ENCODE measurements around the gene SLC8A2.

The SLC8A2 gene

DNA sequence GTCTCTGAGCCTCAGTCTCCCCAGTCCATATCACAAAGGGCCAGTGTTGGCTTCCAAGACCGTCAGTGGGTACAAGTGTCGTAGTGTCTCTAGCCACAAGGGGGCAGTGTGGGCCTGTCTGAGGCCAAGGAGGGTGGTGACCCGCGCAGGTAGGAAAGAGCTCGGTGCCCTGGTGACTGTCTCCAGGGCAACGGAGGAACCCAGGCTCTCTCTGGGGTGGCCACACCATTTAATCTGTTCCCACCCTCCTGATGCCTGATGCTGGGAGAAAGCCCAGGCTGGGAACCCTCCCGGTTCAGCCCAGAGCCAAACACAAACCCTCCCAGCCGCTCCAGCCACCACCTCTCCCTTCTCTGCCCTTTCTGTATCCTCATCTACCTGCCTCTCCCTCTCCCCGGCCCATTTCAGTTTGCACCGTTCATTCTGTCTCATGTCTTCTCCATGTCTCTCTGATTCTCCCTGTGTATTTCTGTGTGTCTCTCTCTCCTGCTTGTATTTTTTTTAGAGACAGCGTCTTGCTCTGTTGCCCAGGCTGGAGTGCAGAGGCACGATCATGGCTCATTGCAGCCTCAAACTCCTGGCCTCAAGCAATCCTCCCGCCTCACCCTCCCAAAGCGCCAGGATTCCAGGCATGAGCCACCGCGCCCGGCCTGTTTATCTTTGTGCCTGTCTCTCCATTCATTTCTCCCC, 34.8 kb downstream of the SLC8A2 start:
- no CpG with 5 or more reads among the region's 17 CpGs for WGBS (ENCODE audit: extremely low coverage, insufficient coverage, low lambda C conversion rate)
- H3K4me2 ChIP-seq (ENCODE audit: low read length), result no peak overlapping the region
- no peak overlapping the region for H2AK5ac ChIP-seq (ENCODE audit: low read length)
- no peak overlapping the region for H3K4ac ChIP-seq (ENCODE audit: low read depth, low read length)
- no peak overlapping the region for H2BK120ac ChIP-seq (ENCODE audit: low read depth, low read length)
- no peak overlapping the region for H3K27ac ChIP-seq (ENCODE audit: low read depth, low read length)
- H4K8ac ChIP-seq (ENCODE audit: low read depth, low read length), result no peak overlapping the region
- no peaks in the 10 kb centered on the region for H3K4me1 ChIP-seq (ENCODE audit: control insufficient read depth, low read depth, low read length)
- peak; percentile 80 for DNase-seq
- H3K79me1 ChIP-seq (ENCODE audit: low read length), result no peaks in the 10 kb centered on the region
- no peak overlapping the region for H3K9ac ChIP-seq (ENCODE audit: low read length)
- H3K4me3 ChIP-seq (ENCODE audit: low read length), result no peak overlapping the region
- no peaks in the 10 kb centered on the region for H3K27me3 ChIP-seq (ENCODE audit: insufficient read depth, low read length, poor library complexity)
- H3K56ac ChIP-seq (ENCODE audit: low read length), result no peak overlapping the region
- H3K18ac ChIP-seq (ENCODE audit: low read length), result no peak overlapping the region
- H3K79me2 ChIP-seq (ENCODE audit: control insufficient read depth, insufficient read depth, low read length), result no peaks in the 10 kb centered on the region
- no peak overlapping the region for H3K23ac ChIP-seq (ENCODE audit: low read length)
- no peak overlapping the region for H2BK15ac ChIP-seq (replicated peaks; ENCODE audit: low read depth)
- H4K5ac ChIP-seq (ENCODE audit: low read length), result no peak overlapping the region
- no peak overlapping the region for H2BK5ac ChIP-seq (ENCODE audit: low read length)
- no peaks in the 10 kb centered on the region for H3K36me3 ChIP-seq (ENCODE audit: control insufficient read depth, insufficient read depth, low read length)

DNA sequence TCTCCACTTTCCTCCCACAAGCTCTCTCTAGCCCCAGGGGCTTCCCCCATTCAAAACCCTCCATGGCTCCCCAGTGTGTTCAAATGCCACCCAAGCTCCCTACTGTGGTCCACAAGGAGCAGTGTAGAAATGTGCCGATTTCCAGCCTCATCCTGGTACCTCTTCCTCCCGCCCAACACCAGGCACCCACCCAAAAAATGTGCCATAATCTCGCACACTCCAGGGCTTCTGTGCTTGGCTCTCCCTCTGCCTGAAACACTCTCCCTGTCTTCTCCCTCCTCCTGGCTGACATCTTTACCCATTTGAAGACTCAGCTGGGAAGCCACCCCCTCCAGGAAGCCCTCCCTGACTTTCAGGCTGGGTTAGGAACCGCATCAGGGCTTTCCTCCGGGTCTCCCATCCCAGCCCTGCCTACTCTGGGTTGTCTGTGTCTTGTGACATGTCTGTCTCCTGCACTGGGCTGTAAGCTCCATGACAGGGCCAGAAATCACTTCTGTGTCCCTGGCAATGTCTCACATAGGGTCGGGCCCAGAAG, 35.7 kb downstream of the SLC8A2 start:
- Histone ChIP-seq H4K5ac (ENCODE audit: low read length) (no peak overlapping the region), H3K4me1 (ENCODE audit: control insufficient read depth, low read depth, low read length) (no peaks in the 10 kb centered on the region), H2BK15ac (replicated peaks; ENCODE audit: low read depth) (no peak overlapping the region), H3K36me3 (ENCODE audit: control insufficient read depth, insufficient read depth, low read length) (no peaks in the 10 kb centered on the region), H3K79me1 (ENCODE audit: low read length) (no peaks in the 10 kb centered on the region), H2BK120ac (ENCODE audit: low read depth, low read length) (no peak overlapping the region), H2BK5ac (ENCODE audit: low read length) (no peak overlapping the region), H3K4ac (ENCODE audit: low read depth, low read length) (no peak overlapping the region), H3K4me3 (ENCODE audit: low read length) (no peak overlapping the region), H2AK5ac (ENCODE audit: low read length) (no peak overlapping the region), H3K9ac (ENCODE audit: low read length) (no peak overlapping the region), H3K27ac (ENCODE audit: low read depth, low read length) (no peak overlapping the region), H3K18ac (ENCODE audit: low read length) (no peak overlapping the region), H3K4me2 (ENCODE audit: low read length) (no peak overlapping the region), H3K56ac (ENCODE audit: low read length) (no peak overlapping the region), H3K23ac (ENCODE audit: low read length) (no peak overlapping the region), H4K8ac (ENCODE audit: low read depth, low read length) (no peak overlapping the region), H3K27me3 (ENCODE audit: insufficient read depth, low read length, poor library complexity) (no peaks in the 10 kb centered on the region), H3K79me2 (ENCODE audit: control insufficient read depth, insufficient read depth, low read length) (no peaks in the 10 kb centered on the region)
- WGBS (ENCODE audit: extremely low coverage, insufficient coverage, low lambda C conversion rate), result no CpG with 5 or more reads among the region's 6 CpGs
- DNase-seq, result no peak

DNA sequence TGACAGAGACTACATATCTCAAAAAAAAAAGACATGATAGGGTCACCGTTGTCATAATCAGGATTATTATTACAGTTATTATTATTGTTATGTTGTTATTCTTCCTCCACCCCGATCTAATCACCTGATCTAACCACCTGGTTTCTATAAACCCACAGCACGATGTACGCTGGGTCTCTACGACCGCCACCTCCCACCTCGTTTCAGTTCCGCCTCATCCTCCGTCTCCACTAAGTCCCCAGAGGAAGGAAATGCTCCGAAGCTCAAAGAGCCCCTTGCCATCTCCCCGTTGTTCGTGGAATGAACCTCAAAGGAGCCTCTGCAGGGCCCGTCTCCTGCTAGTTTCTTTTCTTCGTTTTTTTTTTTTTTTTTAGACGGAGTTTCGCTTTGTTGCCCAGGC, 36.5 kb downstream of the SLC8A2 start:
- DNase-seq, result no peak
- Histone ChIP-seq H3K9ac (ENCODE audit: low read length) (no peak overlapping the region), H3K36me3 (ENCODE audit: control insufficient read depth, insufficient read depth, low read length) (no peaks in the 10 kb centered on the region), H2BK5ac (ENCODE audit: low read length) (no peak overlapping the region), H3K27me3 (ENCODE audit: insufficient read depth, low read length, poor library complexity) (no peaks in the 10 kb centered on the region), H3K4me1 (ENCODE audit: control insufficient read depth, low read depth, low read length) (no peaks in the 10 kb centered on the region), H2BK15ac (replicated peaks; ENCODE audit: low read depth) (no peak overlapping the region), H3K4ac (ENCODE audit: low read depth, low read length) (no peak overlapping the region), H3K56ac (ENCODE audit: low read length) (no peak overlapping the region), H3K23ac (ENCODE audit: low read length) (no peak overlapping the region), H4K5ac (ENCODE audit: low read length) (no peak overlapping the region), H3K79me2 (ENCODE audit: control insufficient read depth, insufficient read depth, low read length) (no peaks in the 10 kb centered on the region), H2BK120ac (ENCODE audit: low read depth, low read length) (no peak overlapping the region), H3K27ac (ENCODE audit: low read depth, low read length) (no peak overlapping the region), H3K4me2 (ENCODE audit: low read length) (no peak overlapping the region), H3K79me1 (ENCODE audit: low read length) (no peaks in the 10 kb centered on the region), H3K18ac (ENCODE audit: low read length) (no peak overlapping the region), H4K8ac (ENCODE audit: low read depth, low read length) (no peak overlapping the region), H3K4me3 (ENCODE audit: low read length) (no peak overlapping the region), H2AK5ac (ENCODE audit: low read length) (no peak overlapping the region)
- WGBS (ENCODE audit: extremely low coverage, insufficient coverage, low lambda C conversion rate), result no CpG with 5 or more reads among the region's 16 CpGs

DNA sequence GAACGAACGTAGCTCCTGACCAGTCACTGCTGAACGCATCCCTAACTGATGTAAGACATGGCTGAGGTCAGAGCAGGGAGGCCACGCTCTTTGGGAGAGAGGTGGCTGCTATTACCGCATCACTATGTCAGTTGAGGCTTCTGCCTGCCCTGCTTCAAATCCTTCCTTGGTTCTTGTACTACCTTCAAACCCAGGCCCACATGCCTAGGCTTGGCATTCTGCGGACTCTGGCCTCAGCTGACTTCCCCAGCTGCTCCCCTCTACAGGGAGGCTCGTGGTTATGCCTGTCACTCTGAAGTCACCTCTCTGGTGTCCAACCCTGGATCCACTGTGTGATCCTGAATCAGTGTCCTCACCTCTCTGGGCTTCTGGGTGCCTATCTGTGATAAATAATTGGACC, 37.6 kb downstream of the SLC8A2 start:
- no peak overlapping the region for H3K4ac ChIP-seq (ENCODE audit: low read depth, low read length)
- H2BK120ac ChIP-seq (ENCODE audit: low read depth, low read length), result no peak overlapping the region
- H3K9ac ChIP-seq (ENCODE audit: low read length), result no peak overlapping the region
- H3K4me2 ChIP-seq (ENCODE audit: low read length), result no peak overlapping the region
- H3K79me1 ChIP-seq (ENCODE audit: low read length), result no peaks in the 10 kb centered on the region
- H3K27me3 ChIP-seq (ENCODE audit: insufficient read depth, low read length, poor library complexity), result no peaks in the 10 kb centered on the region
- no peaks in the 10 kb centered on the region for H3K36me3 ChIP-seq (ENCODE audit: control insufficient read depth, insufficient read depth, low read length)
- H2BK5ac ChIP-seq (ENCODE audit: low read length), result no peak overlapping the region
- no peak overlapping the region for H4K8ac ChIP-seq (ENCODE audit: low read depth, low read length)
- no CpG with 5 or more reads among the region's 7 CpGs for WGBS (ENCODE audit: extremely low coverage, insufficient coverage, low lambda C conversion rate)
- H3K4me1 ChIP-seq (ENCODE audit: control insufficient read depth, low read depth, low read length), result no peaks in the 10 kb centered on the region
- H2AK5ac ChIP-seq (ENCODE audit: low read length), result no peak overlapping the region
- H3K27ac ChIP-seq (ENCODE audit: low read depth, low read length), result no peak overlapping the region
- no peak overlapping the region for H4K5ac ChIP-seq (ENCODE audit: low read length)
- no peaks in the 10 kb centered on the region for H3K79me2 ChIP-seq (ENCODE audit: control insufficient read depth, insufficient read depth, low read length)
- H3K23ac ChIP-seq (ENCODE audit: low read length), result no peak overlapping the region
- DNase-seq, result no peak
- H3K18ac ChIP-seq (ENCODE audit: low read length), result no peak overlapping the region
- H3K56ac ChIP-seq (ENCODE audit: low read length), result no peak overlapping the region
- H3K4me3 ChIP-seq (ENCODE audit: low read length), result no peak overlapping the region
- H2BK15ac ChIP-seq (replicated peaks; ENCODE audit: low read depth), result no peak overlapping the region

DNA sequence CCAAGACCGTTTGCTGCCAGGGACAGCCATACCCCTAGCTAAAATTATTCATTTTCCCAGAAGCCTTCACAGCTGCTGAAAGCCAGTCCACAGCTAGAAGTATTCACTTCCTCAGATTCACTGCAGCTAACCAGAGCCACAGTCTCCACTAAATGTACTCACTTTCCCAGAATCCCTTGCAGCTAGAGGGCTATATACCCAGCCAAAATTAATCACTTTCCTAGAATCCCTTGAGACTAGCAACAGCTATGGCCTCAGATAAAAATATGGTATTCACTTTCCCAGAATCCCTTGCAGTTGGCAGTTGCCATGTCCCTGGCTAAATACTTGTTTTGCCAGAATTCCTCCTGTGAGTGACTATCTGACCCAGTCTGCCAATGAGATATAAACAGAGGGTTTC, 38.6 kb downstream of the SLC8A2 start:
- H3K27ac ChIP-seq (ENCODE audit: low read depth, low read length), result no peak overlapping the region
- H2BK120ac ChIP-seq (ENCODE audit: low read depth, low read length), result no peak overlapping the region
- H3K36me3 ChIP-seq (ENCODE audit: control insufficient read depth, insufficient read depth, low read length), result no peaks in the 10 kb centered on the region
- H3K56ac ChIP-seq (ENCODE audit: low read length), result no peak overlapping the region
- no peaks in the 10 kb centered on the region for H3K79me2 ChIP-seq (ENCODE audit: control insufficient read depth, insufficient read depth, low read length)
- H3K27me3 ChIP-seq (ENCODE audit: insufficient read depth, low read length, poor library complexity), result no peaks in the 10 kb centered on the region
- H3K4me3 ChIP-seq (ENCODE audit: low read length), result no peak overlapping the region
- H2AK5ac ChIP-seq (ENCODE audit: low read length), result no peak overlapping the region
- no peak overlapping the region for H3K4ac ChIP-seq (ENCODE audit: low read depth, low read length)
- no peak overlapping the region for H3K9ac ChIP-seq (ENCODE audit: low read length)
- no peak overlapping the region for H3K4me2 ChIP-seq (ENCODE audit: low read length)
- H2BK15ac ChIP-seq (replicated peaks; ENCODE audit: low read depth), result no peak overlapping the region
- no peak overlapping the region for H4K8ac ChIP-seq (ENCODE audit: low read depth, low read length)
- H2BK5ac ChIP-seq (ENCODE audit: low read length), result no peak overlapping the region
- no peak for DNase-seq
- no peak overlapping the region for H3K18ac ChIP-seq (ENCODE audit: low read length)
- WGBS (ENCODE audit: extremely low coverage, insufficient coverage, low lambda C conversion rate), result no CpG with 5 or more reads among the region's 1 CpG
- peaks cover 3% of the 10 kb centered on the region for H3K4me1 ChIP-seq (ENCODE audit: control insufficient read depth, low read depth, low read length)
- H3K23ac ChIP-seq (ENCODE audit: low read length), result no peak overlapping the region
- H3K79me1 ChIP-seq (ENCODE audit: low read length), result no peaks in the 10 kb centered on the region
- no peak overlapping the region for H4K5ac ChIP-seq (ENCODE audit: low read length)

DNA sequence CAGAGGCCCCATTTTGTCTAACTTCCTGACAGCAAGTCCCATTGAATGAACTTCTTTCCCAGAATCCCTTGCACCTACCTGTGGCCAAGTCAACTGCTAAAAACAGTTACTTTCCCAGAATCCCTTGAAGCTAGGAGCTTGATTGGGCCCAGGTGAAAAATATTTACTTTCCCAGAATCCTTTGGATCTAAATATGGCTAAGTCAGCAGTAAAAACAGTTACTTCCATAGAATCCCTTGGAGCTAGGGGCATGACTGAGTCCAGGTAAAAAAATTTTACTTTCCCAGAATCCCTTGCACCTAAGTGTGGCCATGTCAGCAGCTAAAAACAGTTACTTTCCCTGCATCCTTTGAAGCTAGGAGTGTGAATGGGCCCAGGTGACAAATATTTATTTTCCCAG, 39.2 kb downstream of the SLC8A2 start:
- Histone ChIP-seq H3K36me3 (ENCODE audit: control insufficient read depth, insufficient read depth, low read length) (no peaks in the 10 kb centered on the region), H2BK120ac (ENCODE audit: low read depth, low read length) (no peak overlapping the region), H3K79me1 (ENCODE audit: low read length) (no peaks in the 10 kb centered on the region), H3K79me2 (ENCODE audit: control insufficient read depth, insufficient read depth, low read length) (no peaks in the 10 kb centered on the region), H3K9ac (ENCODE audit: low read length) (no peak overlapping the region), H3K27me3 (ENCODE audit: insufficient read depth, low read length, poor library complexity) (no peaks in the 10 kb centered on the region), H4K5ac (ENCODE audit: low read length) (no peak overlapping the region), H2BK15ac (replicated peaks; ENCODE audit: low read depth) (no peak overlapping the region), H4K8ac (ENCODE audit: low read depth, low read length) (no peak overlapping the region), H3K18ac (ENCODE audit: low read length) (no peak overlapping the region), H3K4ac (ENCODE audit: low read depth, low read length) (no peak overlapping the region), H2AK5ac (ENCODE audit: low read length) (no peak overlapping the region), H3K4me1 (ENCODE audit: control insufficient read depth, low read depth, low read length) (peaks cover 3% of the 10 kb centered on the region), H3K4me3 (ENCODE audit: low read length) (no peak overlapping the region), H3K4me2 (ENCODE audit: low read length) (no peak overlapping the region), H3K56ac (ENCODE audit: low read length) (no peak overlapping the region), H3K27ac (ENCODE audit: low read depth, low read length) (no peak overlapping the region), H2BK5ac (ENCODE audit: low read length) (no peak overlapping the region), H3K23ac (ENCODE audit: low read length) (no peak overlapping the region)
- DNase-seq, result no peak
